Endothelial cell of umbilical vein (primary cell): ENCODE measurements around the gene VWA8. TPM values are rescaled to one million over a fixed set of nuclear protein-coding genes. Genes with fewer than 3 reads are reported as not detected.

Source experiments
- BruUV-seq: library from RNA; stranded (reverse); fragments of 400-500 nt; replicated peaks from 2 replicates; lab custom pipeline; 2021; lab: Mats Ljungman, UMichigan
- CTCF ChIA-PET: fragments of 300-600, 350-600 bp; sonication (Branson Sonifier 250); formaldehyde crosslinking; loops from one replicate; lab custom pipeline; 2021; ENCODE audit warnings: antibody characterized with exemption, inconsistent platforms; lab: Charles Lee
- POLR2A ChIA-PET: fragments of 300-600, 350-600 bp; sonication (Branson Sonifier 250); formaldehyde crosslinking; loops from one replicate; lab custom pipeline; 2021; ENCODE audit warnings: antibody characterized with exemption, inconsistent platforms; lab: Charles Lee
- DNase-seq: peaks from one replicate; pipeline ENCODE4 v3.0.0-alpha.2; 2011; ENCODE audit warnings: low read depth, low spot score
- FAIRE-seq: peaks from 2 replicates; lab custom pipeline; 2011; peaks lifted over from hg19 to GRCh38; lab: Jason Lieb, UNC
- H2AFZ ChIP-seq: 2 replicates; pipeline ENCODE4 v1.6.0; 2012; ENCODE audit warnings: low read depth, low read length, control low read depth, inconsistent platforms
- H3K27ac ChIP-seq: 2 replicates; pipeline ENCODE4 v1.5.1; 2011; ENCODE audit warnings: low read depth, mild to moderate bottlenecking, control low read depth, low read length, moderate library complexity; ENCODE audit not compliant: insufficient read depth
- H3K27me3 ChIP-seq, 2 experiments: 2 replicates each; pipeline versions ENCODE4 v1.6.0 to v1.6.1; 2011; ENCODE audit warnings: low read length in 2 of 2, mixed read lengths in 1 of 2; ENCODE audit not compliant: control insufficient read depth in 2 of 2, insufficient read depth in 2 of 2
- H3K36me3 ChIP-seq, 2 experiments: 2 replicates in 1 of 2; 3 replicates in 1 of 2; pipeline ENCODE4 v1.5.1; 2011; ENCODE audit warnings: low read length in 2 of 2, mild to moderate bottlenecking in 1 of 2, moderate library complexity in 1 of 2; ENCODE audit not compliant: control insufficient read depth in 2 of 2, insufficient read depth in 2 of 2; ENCODE audit errors: extremely low read depth in 1 of 2
- H3K4me1 ChIP-seq: 3 replicates; pipeline ENCODE4 v1.5.1; 2011; ENCODE audit warnings: mild to moderate bottlenecking, low read length; ENCODE audit not compliant: control insufficient read depth, insufficient read depth; ENCODE audit errors: extremely low read depth
- H3K4me2 ChIP-seq: 2 replicates; pipeline ENCODE4 v1.6.1; 2011; ENCODE audit warnings: low read length, control low read depth, mixed read lengths; ENCODE audit not compliant: insufficient read depth
- H3K4me3 ChIP-seq, 3 experiments: fragments of 200-600 bp in 1 of 3; sonication (generic), shearing (Covaris generic) in 1 of 3; replicated peaks in 1 of 3; 2 replicates each; pipeline ENCODE4 v1.5.1; 2011 to 2016; ENCODE audit warnings: control low read depth in 3 of 3, low read length in 3 of 3, mild to moderate bottlenecking in 2 of 3, inconsistent platforms in 1 of 3, low read depth in 1 of 3, moderate library complexity in 1 of 3; ENCODE audit not compliant: insufficient read depth in 1 of 3
- H3K79me2 ChIP-seq: 2 replicates; pipeline ENCODE4 v1.6.0; 2012; ENCODE audit warnings: low read length, inconsistent platforms; ENCODE audit not compliant: control insufficient read depth, insufficient read depth
- H3K9ac ChIP-seq: replicated peaks from 2 replicates; pipeline ENCODE3; 2011; ENCODE audit warnings: low read length, control low read depth; ENCODE audit not compliant: insufficient read depth; ENCODE audit errors: extremely low read depth
- H3K9me1 ChIP-seq: replicated peaks from 3 replicates; pipeline ENCODE4 v1.6.0; 2011; ENCODE audit warnings: mild to moderate bottlenecking, low read length; ENCODE audit not compliant: control insufficient read depth, insufficient read depth; ENCODE audit errors: extremely low read depth
- H3K9me3 ChIP-seq: replicated peaks from 2 replicates; pipeline ENCODE4 v1.5.1; 2012; ENCODE audit warnings: low read length, inconsistent platforms; ENCODE audit not compliant: control insufficient read depth, insufficient read depth
- H4K20me1 ChIP-seq: replicated peaks from 2 replicates; pipeline ENCODE3; 2011; ENCODE audit warnings: mild to moderate bottlenecking, low read length; ENCODE audit not compliant: control insufficient read depth, insufficient read depth; ENCODE audit errors: extremely low read depth
- EZH2 ChIP-seq: IDR thresholded peaks from 2 replicates; pipeline ENCODE4 v1.6.1; 2012; ENCODE audit warnings: borderline replicate concordance, low read depth, mild to moderate bottlenecking, moderate library complexity, low read length, inconsistent platforms; ENCODE audit not compliant: severe bottlenecking
- FOS ChIP-seq: IDR thresholded peaks from 2 replicates; pipeline ENCODE4 v1.6.1; 2011; ENCODE audit warnings: mild to moderate bottlenecking, low read length, moderate library complexity, borderline replicate concordance; ENCODE audit not compliant: insufficient read depth
- GATA2 ChIP-seq: IDR thresholded peaks from 2 replicates; pipeline ENCODE4 v1.7.0; 2011; ENCODE audit warnings: low read depth, mild to moderate bottlenecking, moderate library complexity, mixed read lengths, low read length; ENCODE audit not compliant: insufficient read length, insufficient read depth
- JUN ChIP-seq: IDR thresholded peaks from 2 replicates; pipeline ENCODE4 v1.6.1; 2011; ENCODE audit warnings: borderline replicate concordance, low read depth; ENCODE audit not compliant: insufficient read length, insufficient read depth
- MYC ChIP-seq: IDR thresholded peaks from one replicate; pipeline ENCODE4 v1.6.1; 2011; ENCODE audit warnings: mild to moderate bottlenecking, low read depth, low read length
- POLR2A ChIP-seq: IDR thresholded peaks from 2 replicates; pipeline ENCODE4 v1.6.1; 2012; ENCODE audit warnings: low read depth, mild to moderate bottlenecking, control low read depth, low read length
- POLR2AphosphoS5 ChIP-seq: IDR thresholded peaks from 2 replicates; pipeline ENCODE4 v1.6.1; 2012; ENCODE audit warnings: low read depth, mild to moderate bottlenecking, control low read depth, low read length, moderate library complexity; ENCODE audit not compliant: insufficient read depth
- dilution Hi-C: fragments of 300-500 bp; cut with MboI; formaldehyde crosslinking; loops from one replicate; pipeline ENCODE4 v1.15.0; 2019; ENCODE audit warnings: low sequenced_read_pairs; ENCODE audit not compliant: extremely low pct_ligation_motif_present
- intact Hi-C: fragments of 100-400 bp; cut with micrococcal nuclease; formaldehyde crosslinking; loops from one replicate; pipeline ENCODE4 v1.10.0; 2022
- polyA plus RNA-seq, 4 experiments: library from polyadenylated mRNA; depleted of rRNA in 3 of 4; stranded (reverse) in 3 of 4; unstranded in 1 of 4; fragments of >200 nt; gene quantifications; 2 replicates each; pipeline versions ENCODE4 v1.2.1 to v1.2.3, GENCODE V29; 2011 to 2012; ENCODE audit warnings: missing spikeins in 1 of 4
- total RNA-seq: library from RNA; stranded (reverse); gene quantifications from 2 replicates; pipeline ENCODE4 v1.2.3, GENCODE V29; 2021
- TF ChIP-seq, protein P1 (sequence below): IDR thresholded peaks from 2 replicates; pipeline ENCODE4 v1.6.1; 2011; ENCODE audit not compliant: insufficient read depth, insufficient read length
- TF ChIP-seq, protein P2 (sequence below), 2 donors: IDR thresholded peaks; 1 replicate in 1 of 2; 2 replicates in 1 of 2; pipeline ENCODE4 v1.5.1; 2011; ENCODE audit warnings: low read length in 2 of 2, mild to moderate bottlenecking in 2 of 2, moderate library complexity in 2 of 2, control low read depth in 1 of 2, inconsistent platforms in 1 of 2, low read depth in 1 of 2; ENCODE audit not compliant: insufficient read depth in 1 of 2; ENCODE audit errors: extremely low read depth in 1 of 2

VWA8 gene
- total and polyA plus RNA-seq, 2 donors (not counting 3 experiments of a cell fraction or from before 2014, with no cell fraction given): 2.9 to 11.3 TPM

DNA sequence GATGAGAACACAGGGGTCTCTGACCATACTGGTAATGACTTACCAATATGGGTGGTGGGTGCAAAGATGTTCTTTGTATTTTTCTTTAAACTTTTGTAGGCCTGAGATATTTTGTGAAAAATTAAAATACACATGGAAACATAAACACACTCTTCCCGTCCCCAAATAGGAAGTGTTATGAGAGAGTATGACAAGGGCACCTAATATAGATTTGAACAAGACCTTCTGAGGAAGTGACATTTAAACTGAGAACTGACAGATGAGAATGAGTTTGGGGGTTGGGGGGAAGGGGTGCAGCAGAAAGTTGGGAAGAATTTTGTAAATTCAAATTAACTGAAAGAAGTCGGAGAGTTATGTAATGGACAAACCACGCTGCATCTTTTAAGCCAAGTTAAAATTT is 279.3 kb downstream of the VWA8 start:
- dilution Hi-C loops (no loop called here), intact Hi-C loops (no loop called here)
- Histone ChIP-seq H3K9me3 (no peaks in the 10 kb centered on the region), H3K36me3 (no peaks in the 10 kb centered on the region), H3K4me2 (no peak overlapping the region), H3K9me1 (no peaks in the 10 kb centered on the region), H3K79me2 (no peaks in the 10 kb centered on the region), H3K27ac (no peak overlapping the region), H3K9ac (no peak overlapping the region), H3K4me3 (no peak overlapping the region), H4K20me1 (no peaks in the 10 kb centered on the region), H3K4me1 (no peaks in the 10 kb centered on the region), H3K27me3 (no peaks in the 10 kb centered on the region), H2AFZ (no peak overlapping the region)
- POLR2A ChIA-PET: no interaction called here
- no peak for DNase-seq
- FAIRE-seq: no peak
- TF ChIP-seq, protein P1, sequence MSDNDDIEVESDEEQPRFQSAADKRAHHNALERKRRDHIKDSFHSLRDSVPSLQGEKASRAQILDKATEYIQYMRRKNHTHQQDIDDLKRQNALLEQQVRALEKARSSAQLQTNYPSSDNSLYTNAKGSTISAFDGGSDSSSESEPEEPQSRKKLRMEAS: no peak
- no peak for TF ChIP-seq GATA2
- TF ChIP-seq POLR2AphosphoS5: no peak
- TF ChIP-seq, protein P2, sequence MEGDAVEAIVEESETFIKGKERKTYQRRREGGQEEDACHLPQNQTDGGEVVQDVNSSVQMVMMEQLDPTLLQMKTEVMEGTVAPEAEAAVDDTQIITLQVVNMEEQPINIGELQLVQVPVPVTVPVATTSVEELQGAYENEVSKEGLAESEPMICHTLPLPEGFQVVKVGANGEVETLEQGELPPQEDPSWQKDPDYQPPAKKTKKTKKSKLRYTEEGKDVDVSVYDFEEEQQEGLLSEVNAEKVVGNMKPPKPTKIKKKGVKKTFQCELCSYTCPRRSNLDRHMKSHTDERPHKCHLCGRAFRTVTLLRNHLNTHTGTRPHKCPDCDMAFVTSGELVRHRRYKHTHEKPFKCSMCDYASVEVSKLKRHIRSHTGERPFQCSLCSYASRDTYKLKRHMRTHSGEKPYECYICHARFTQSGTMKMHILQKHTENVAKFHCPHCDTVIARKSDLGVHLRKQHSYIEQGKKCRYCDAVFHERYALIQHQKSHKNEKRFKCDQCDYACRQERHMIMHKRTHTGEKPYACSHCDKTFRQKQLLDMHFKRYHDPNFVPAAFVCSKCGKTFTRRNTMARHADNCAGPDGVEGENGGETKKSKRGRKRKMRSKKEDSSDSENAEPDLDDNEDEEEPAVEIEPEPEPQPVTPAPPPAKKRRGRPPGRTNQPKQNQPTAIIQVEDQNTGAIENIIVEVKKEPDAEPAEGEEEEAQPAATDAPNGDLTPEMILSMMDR (IDR thresholded peaks at IDR 0.05; ENCODE audit: extremely low read depth in 1 of 2, insufficient read depth in 1 of 2, low read depth in 1 of 2, low read length in 2 of 2): no peak
- TF ChIP-seq POLR2A: no peak
- TF ChIP-seq JUN: no peak
- TF ChIP-seq FOS: no peak
- TF ChIP-seq MYC: no peak
- TF ChIP-seq EZH2: no peak
- no TSS peak for BruUV-seq
- CTCF ChIA-PET: no interaction called here
